GM12891 (cell line): ENCODE data around the gene SEC31B.

Experiments used
- DNase-seq: peaks from one replicate; pipeline ENCODE4 v3.0.0; 2011; ENCODE audit warnings: low spot score; ENCODE audit not compliant: insufficient read length
- FAIRE-seq: peaks from 2 replicates; lab custom pipeline; 2011; peaks lifted over from hg19 to GRCh38; lab: Jason Lieb, UNC
- PAX5 ChIP-seq: IDR thresholded peaks from 2 replicates; pipeline ENCODE4 v1.6.1; 2011; ENCODE audit warnings: low read length, moderate library complexity, mild to moderate bottlenecking; ENCODE audit not compliant: insufficient read depth, severe bottlenecking
- POLR2A ChIP-seq: IDR thresholded peaks from 2 replicates; pipeline ENCODE4 v1.6.1; 2011; ENCODE audit warnings: low read depth, low read length, control low read depth
- POLR2AphosphoS5 ChIP-seq: IDR thresholded peaks from 2 replicates; pipeline ENCODE4 v1.6.1; 2011; ENCODE audit warnings: low read depth, low read length, control low read depth
- POU2F2 ChIP-seq: IDR thresholded peaks from 2 replicates; pipeline ENCODE4 v1.6.1; 2011; ENCODE audit warnings: low read depth, mild to moderate bottlenecking, control low read depth, low read length, moderate library complexity
- SPI1 ChIP-seq: IDR thresholded peaks from 2 replicates; pipeline ENCODE4 v1.6.1; 2011; ENCODE audit warnings: low read depth, low read length, control low read depth
- TAF1 ChIP-seq: IDR thresholded peaks from 2 replicates; pipeline ENCODE4 v1.6.1; 2011; ENCODE audit warnings: low read depth, low read length, control low read depth

The SEC31B gene

GRCh38 chr10:100483876-100484666, 35.6 kb downstream of the SEC31B start:
- DNase-seq = no peak
- no peak for FAIRE-seq
- no peak for TF ChIP-seq POU2F2
- TF ChIP-seq POLR2AphosphoS5 = no peak
- no peak for TF ChIP-seq PAX5
- no peak for TF ChIP-seq TAF1
- TF ChIP-seq SPI1 = no peak
- no peak for TF ChIP-seq POLR2A

- DNase-seq = no peak
Measured at GRCh38 chr10:100482834-100483185, 36.9 kb downstream of the SEC31B start.

GRCh38 chr10:100482181-100482833, 37.4 kb downstream of the SEC31B start:
- no peak for TF ChIP-seq POLR2AphosphoS5
- no peak for TF ChIP-seq PAX5
- no peak for TF ChIP-seq POU2F2
- no peak for TF ChIP-seq SPI1
- no peak for TF ChIP-seq TAF1
- FAIRE-seq = no peak
- peak; percentile 57 for DNase-seq

More at GRCh38 chr10:100482834-100483185, 36.9 kb downstream of the SEC31B start:
- TF ChIP-seq TAF1 (no peak), POLR2AphosphoS5 (no peak), SPI1 (no peak), PAX5 (no peak), POU2F2 (no peak), POLR2A (no peak)
- FAIRE-seq = no peak

- DNase-seq (peak; percentile 68), FAIRE-seq (peak; percentile 99)
- TF ChIP-seq TAF1 (no peak), PAX5 (no peak), POLR2AphosphoS5 (no peak), POLR2A (no peak), POU2F2 (no peak), SPI1 (no peak)
Measured at GRCh38 chr10:100481462-100482081, 38.1 kb downstream of the SEC31B start.

- DNase-seq (no peak), FAIRE-seq (no peak)
- TF ChIP-seq POU2F2 (no peak), SPI1 (no peak), PAX5 (no peak), POLR2AphosphoS5 (no peak), TAF1 (no peak), POLR2A (no peak)
Measured at GRCh38 chr10:100480002-100480401, 39.7 kb downstream of the SEC31B start.

GRCh38 chr10:100479037-100479436, 40.6 kb downstream of the SEC31B start:
- FAIRE-seq = no peak
- TF ChIP-seq TAF1 = no peak
- no peak for TF ChIP-seq POLR2AphosphoS5
- TF ChIP-seq SPI1 = no peak
- no peak for TF ChIP-seq PAX5
- no peak for TF ChIP-seq POLR2A
- no peak for TF ChIP-seq POU2F2
- DNase-seq = no peak

GRCh38 chr10:100477970-100478369, 41.7 kb downstream of the SEC31B start:
- TF ChIP-seq POU2F2 (no peak), POLR2A (no peak), SPI1 (no peak), TAF1 (no peak), POLR2AphosphoS5 (no peak), PAX5 (no peak)
- DNase-seq (no peak), FAIRE-seq (no peak)

- TF ChIP-seq POLR2AphosphoS5 (no peak), PAX5 (no peak), POU2F2 (no peak), POLR2A (no peak), TAF1 (no peak)
- no peak for DNase-seq
- no peak for FAIRE-seq
Measured at GRCh38 chr10:100470367-100470766, 49.3 kb downstream of the SEC31B start.

- DNase-seq (no peak), FAIRE-seq (no peak)
- no peak for TF ChIP-seq POU2F2
- TF ChIP-seq TAF1 = no peak
- TF ChIP-seq SPI1 = no peak
- TF ChIP-seq POLR2AphosphoS5 = no peak
- no peak for TF ChIP-seq POLR2A
- TF ChIP-seq PAX5 = no peak
Measured at GRCh38 chr10:100469756-100470155, 49.9 kb downstream of the SEC31B start.

- TF ChIP-seq POLR2AphosphoS5 = no peak
- TF ChIP-seq POU2F2 = no peak
- TF ChIP-seq POLR2A = no peak
- no peak for TF ChIP-seq TAF1
- no peak for TF ChIP-seq SPI1
- no peak for TF ChIP-seq PAX5
- no peak for FAIRE-seq
- DNase-seq = no peak
Measured at GRCh38 chr10:100468978-100469377, 50.7 kb downstream of the SEC31B start.
